GM19099 (cell line): ENCODE results near the gene ILRUN.

Experiments
- POLR2A ChIP-seq: IDR thresholded peaks from 3 replicates; pipeline ENCODE4 v1.6.1; 2011; ENCODE audit warnings: low read depth; ENCODE audit not compliant: insufficient read length; ENCODE audit errors: extremely low read depth

Gene ILRUN

GRCh38 chr6:34672657-34673043 is 23.9 kb downstream of the ILRUN start:
- no peak for TF ChIP-seq POLR2A

DNA sequence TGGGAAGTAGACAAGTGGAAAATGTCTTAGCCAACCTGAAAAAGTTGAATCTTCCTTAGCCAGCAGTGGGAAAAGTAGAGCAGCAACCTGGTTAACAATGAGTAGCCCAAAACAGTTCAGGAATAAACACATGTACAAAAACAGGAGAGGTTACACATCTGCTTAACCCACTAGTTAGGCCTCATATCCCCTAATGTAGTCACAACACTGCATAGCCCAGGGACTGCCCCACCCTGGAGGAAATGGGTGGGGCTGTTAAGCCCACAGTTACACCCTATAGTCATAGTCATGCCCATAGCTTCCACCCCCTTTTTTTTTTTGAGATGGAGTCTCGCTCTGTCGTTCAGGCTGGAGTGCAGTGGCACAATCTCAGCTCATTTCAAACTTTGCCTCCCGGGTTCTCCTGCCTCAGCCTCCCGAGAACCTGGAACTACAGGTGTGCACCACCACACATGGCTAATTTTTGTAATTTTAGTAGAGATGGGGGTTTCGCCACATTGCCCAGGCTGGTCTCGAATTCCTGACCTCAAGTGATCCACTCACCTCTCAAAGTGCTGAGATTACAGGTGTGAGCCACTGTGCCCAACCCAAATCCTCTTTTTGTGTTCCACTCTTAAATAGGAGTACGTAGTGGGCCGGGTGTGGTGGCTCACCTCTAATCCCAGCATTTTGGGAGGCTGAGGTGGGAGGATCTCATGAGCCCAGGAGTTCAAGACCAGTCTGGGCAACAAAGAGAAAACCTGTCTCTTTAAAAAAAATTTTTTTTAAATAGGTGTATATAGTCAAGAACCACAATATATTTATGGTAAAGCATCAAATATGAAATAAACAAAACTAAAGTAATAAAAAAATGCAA is 24.5 kb downstream of the ILRUN start:
- peak; percentile 54 for TF ChIP-seq POLR2A

GRCh38 chr6:34671367-34671766 is 25.2 kb downstream of the ILRUN start:
- no peak for TF ChIP-seq POLR2A

DNA sequence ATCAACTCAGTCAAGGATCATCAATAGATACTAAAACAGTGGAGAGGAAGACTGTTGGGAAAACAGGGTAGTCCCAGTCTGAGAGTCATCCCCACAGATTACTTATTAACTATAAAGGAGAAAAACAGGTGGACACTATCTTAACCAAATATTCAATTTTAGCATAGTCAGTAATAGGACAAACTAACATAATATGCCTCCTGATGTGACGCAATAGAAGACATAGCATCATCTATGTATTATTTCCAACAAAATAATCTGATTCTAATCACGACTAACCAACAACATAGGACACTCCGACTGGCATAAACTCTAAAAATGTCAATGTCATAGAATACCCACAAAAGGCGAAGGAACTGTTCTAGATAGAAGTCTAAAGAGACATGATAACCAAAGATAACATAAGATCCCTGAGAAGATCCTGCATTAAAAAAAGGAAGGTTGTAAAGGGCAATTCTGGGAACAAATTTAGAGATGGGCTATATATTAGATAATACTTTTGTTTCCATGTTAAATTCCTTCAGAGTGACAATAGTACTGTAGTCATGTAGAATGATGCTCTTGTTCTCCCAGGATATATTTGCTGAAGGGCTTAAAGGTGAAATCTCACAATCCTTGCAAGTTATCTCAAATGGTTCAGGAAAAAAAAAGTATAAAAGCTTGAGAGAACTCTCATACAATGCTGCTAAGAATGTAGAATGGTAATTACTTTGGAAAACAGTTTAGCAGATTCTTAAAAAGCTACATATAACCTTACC is 28.9 kb downstream of the ILRUN start:
- TF ChIP-seq POLR2A, result no peak

GRCh38 chr6:34665019-34665418 is 31.5 kb downstream of the ILRUN start:
- no peak for TF ChIP-seq POLR2A

- no peak for TF ChIP-seq POLR2A
These were observed 32.2 kb downstream of the ILRUN start for GRCh38 chr6:34664256-34664971.

DNA sequence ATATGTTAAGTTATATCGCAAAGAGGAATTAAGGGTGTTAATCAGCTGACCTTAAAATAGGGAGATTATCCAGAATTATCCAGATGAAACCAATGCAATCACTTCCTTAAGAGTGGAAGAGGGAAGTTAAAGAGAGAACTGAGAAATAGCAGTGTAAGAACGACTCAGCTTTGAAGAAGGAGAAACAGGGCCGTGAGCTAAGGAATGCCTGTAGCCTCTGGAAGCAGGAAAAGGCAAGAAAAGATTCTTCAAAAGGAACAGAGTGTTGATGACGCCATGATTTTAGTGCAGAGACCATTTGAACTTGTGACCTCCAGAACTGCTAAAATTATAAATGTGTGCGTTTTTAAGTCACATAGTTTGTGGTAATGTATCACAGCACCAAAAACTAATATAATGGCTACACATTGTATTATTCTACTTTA is 32.7 kb downstream of the ILRUN start:
- TF ChIP-seq POLR2A, result no peak

DNA sequence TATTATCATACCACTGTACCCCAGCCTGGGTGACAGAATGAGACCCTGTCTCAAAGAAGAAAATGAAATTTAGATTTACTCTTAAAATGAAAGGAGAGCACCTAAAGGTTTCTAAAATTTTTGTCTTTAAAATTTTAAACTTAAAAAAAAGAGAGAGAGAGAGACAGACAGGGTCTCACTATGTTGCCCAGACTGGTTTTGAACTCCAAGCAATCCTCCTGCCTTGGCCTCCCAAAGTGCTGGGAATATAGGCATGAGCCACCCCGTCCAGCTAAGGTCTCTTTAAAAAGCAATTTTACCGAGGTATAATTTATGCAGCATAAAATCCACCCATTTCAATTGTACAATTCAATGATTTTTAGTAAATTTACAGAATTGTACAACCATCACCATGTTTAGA is 33.2 kb downstream of the ILRUN start:
- TF ChIP-seq POLR2A, result no peak

DNA sequence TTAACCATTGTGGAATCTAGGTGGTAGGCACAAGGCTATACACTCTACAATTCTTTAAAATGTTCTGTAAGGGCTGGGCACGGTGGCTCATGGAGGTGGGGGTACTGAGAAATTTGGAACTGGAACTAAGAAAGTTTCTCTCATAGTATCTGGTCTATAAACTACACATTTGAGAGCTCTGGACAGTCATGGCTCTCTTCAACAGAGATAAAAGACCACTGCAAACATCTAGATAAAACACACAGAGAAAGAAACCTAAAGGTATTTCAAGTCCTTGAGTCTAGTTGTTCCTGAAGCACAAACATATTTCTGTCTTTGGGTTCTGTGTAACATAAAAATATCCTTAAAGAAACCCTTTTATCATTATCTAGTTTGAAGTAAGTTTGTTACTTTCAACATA is 35.2 kb downstream of the ILRUN start:
- no peak for TF ChIP-seq POLR2A

DNA sequence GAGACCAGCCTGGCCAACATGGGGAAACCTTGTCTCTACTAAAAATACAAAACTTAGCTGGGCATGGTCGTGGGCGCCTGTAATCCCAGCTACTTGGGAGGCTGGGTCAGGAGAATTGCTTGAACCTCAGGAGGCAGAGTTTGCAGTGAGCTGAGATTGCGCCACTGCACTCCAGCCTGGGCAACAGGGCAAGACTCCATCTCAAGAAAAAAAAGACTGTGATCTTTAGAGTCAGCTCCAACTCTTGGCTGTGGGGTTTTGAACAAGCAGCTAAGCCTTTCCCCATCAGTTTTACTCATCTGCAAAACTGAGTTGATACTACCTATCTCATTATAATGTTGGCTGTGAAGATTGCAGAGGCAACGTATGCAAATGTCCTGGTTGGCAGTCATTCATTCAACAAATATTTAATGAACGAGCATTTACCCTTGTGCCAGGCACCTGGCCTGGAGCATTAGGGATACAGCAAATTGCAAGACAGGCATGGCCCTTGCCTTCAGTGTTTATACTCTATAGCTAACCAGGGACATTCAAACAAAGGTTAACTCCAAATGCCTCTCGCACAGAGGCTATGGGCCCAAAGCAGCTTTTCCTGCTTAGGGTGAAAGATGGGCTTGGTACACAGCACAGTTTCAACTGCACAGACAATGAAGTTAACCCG is 37.8 kb downstream of the ILRUN start:
- TF ChIP-seq POLR2A, result no peak

GRCh38 chr6:34657307-34657978 is 39.1 kb downstream of the ILRUN start:
- peak; percentile 44 for TF ChIP-seq POLR2A

- no peak for TF ChIP-seq POLR2A
These were observed 39.6 kb downstream of the ILRUN start for GRCh38 chr6:34657037-34657306.

DNA sequence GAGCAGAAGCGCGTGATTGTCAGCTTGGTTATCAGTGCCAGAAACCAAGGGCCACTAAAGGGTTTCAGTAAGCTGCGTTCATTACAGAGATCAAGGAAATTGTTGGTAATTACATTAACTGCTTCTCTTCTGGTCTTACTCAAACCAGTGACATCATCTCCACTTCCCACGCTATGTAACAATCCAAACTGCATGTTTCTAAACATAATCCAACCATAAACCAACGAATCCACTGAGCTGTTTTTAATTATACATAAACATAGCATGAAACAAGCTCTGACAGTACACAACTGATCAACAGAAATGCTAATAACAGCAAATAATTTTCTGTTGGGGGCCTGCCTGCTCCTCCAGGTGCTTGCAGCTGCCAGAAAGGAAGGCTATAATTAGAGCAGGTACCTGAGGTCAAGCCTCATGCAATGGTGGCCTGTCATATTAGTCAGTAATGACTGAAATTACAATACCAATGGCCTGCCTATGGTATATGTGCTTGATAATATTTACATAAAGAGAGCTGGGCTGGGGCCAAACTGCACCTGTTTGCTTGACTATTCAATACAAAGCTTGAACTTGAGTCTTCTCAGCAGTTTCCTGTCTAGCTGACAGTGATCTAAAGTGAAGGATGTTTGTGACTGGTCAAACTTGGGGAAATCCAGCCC is 40.1 kb downstream of the ILRUN start:
- TF ChIP-seq POLR2A, result peak; percentile 58

- peak; percentile 42 for TF ChIP-seq POLR2A
These were observed 40.6 kb downstream of the ILRUN start for GRCh38 chr6:34655876-34656377.
